HepG2 (cell line): ENCODE results near the gene VEZT. TPM values are rescaled to one million over a fixed set of nuclear protein-coding genes. Genes with fewer than 3 reads are reported as not detected.

Source experiments
- ATAC-seq: fragments of 200-7000 bp; cut with Tn5 transposase; 3 replicates; pipeline ENCODE4 v1.9.1; 2020; ENCODE audit warnings: mild to moderate bottlenecking, moderate library complexity
- BruUV-seq: library from RNA; stranded (reverse); fragments of 400-500 nt; replicated peaks from 2 replicates; lab custom pipeline; 2021; lab: Mats Ljungman, UMichigan
- CTCF ChIA-PET: fragments of 300-600 bp; formaldehyde crosslinking; extraction: SDS; loops from one replicate; lab custom pipeline; 2021; ENCODE audit warnings: low total read pairs, inconsistent platforms, low intra/inter-chr PET ratio; lab: Yijun Ruan, JAX
- POLR2A ChIA-PET: fragments of 350-600 bp; sonication (Branson Sonifier 250); formaldehyde crosslinking; loops from one replicate; lab custom pipeline; 2020; ENCODE audit warnings: antibody characterized with exemption, inconsistent platforms; lab: Yijun Ruan, JAX
- DNase-seq: peaks from one replicate; pipeline ENCODE4 v3.0.0-alpha.2; 2015; ENCODE audit warnings: low spot score
- FAIRE-seq: peaks from 3 replicates; lab custom pipeline; 2011; peaks lifted over from hg19 to GRCh38; lab: Jason Lieb, UNC
- H2AFZ ChIP-seq: one replicate; pipeline ENCODE4 v1.6.1; 2011; ENCODE audit warnings: low read length, inconsistent platforms
- H3K27ac ChIP-seq: fragments of 300-600 bp; 3 replicates; pipeline ENCODE4 v1.8.0; 2011; ENCODE audit warnings: mixed run types, mild to moderate bottlenecking, mixed read lengths, low read length, inconsistent platforms; ENCODE audit not compliant: insufficient read depth; ENCODE audit errors: extremely low read length
- H3K27me3 ChIP-seq, 2 experiments: fragments of 200-600 bp in 1 of 2; 2 replicates in 1 of 2; 3 replicates in 1 of 2; pipeline versions ENCODE4 v1.6.0 to v1.8.0; 2011; ENCODE audit warnings: low read length in 2 of 2, mild to moderate bottlenecking in 2 of 2, moderate library complexity in 2 of 2, inconsistent platforms in 1 of 2; ENCODE audit not compliant: insufficient read depth in 2 of 2, control insufficient read depth in 1 of 2
- H3K36me3 ChIP-seq, 2 experiments: fragments of 200-600 bp in 1 of 2; replicated peaks in 1 of 2; 2 replicates in 1 of 2; 3 replicates in 1 of 2; pipeline versions ENCODE4 v1.5.1 to v1.8.0; 2011; ENCODE audit warnings: low read length in 2 of 2, inconsistent platforms in 1 of 2; ENCODE audit not compliant: insufficient read depth in 2 of 2, control insufficient read depth in 1 of 2
- H3K4me1 ChIP-seq: 2 replicates; pipeline ENCODE4 v1.5.1; 2012; ENCODE audit warnings: low read length, inconsistent platforms; ENCODE audit not compliant: insufficient read depth
- H3K4me2 ChIP-seq: 2 replicates; pipeline ENCODE4 v1.6.0; 2011; ENCODE audit warnings: low read depth, low read length, inconsistent platforms
- H3K4me3 ChIP-seq, 3 experiments: fragments of 200-600 bp in 1 of 3; sonication (generic), shearing (Covaris generic) in 1 of 3; replicated peaks in 1 of 3; 2 replicates each; pipeline ENCODE4 v1.5.1; 2011 to 2016; ENCODE audit warnings: low read length in 3 of 3, inconsistent platforms in 2 of 3, low read depth in 2 of 3, mild to moderate bottlenecking in 2 of 3, control low read depth in 1 of 3, mixed read lengths in 1 of 3; ENCODE audit not compliant: insufficient read depth in 1 of 3
- H3K79me2 ChIP-seq: one replicate; pipeline ENCODE4 v1.6.1; 2011; ENCODE audit warnings: low read length, inconsistent platforms; ENCODE audit not compliant: insufficient read depth
- H3K9ac ChIP-seq: 2 replicates; pipeline ENCODE4 v1.6.0; 2011; ENCODE audit warnings: mild to moderate bottlenecking, low read depth, low read length, inconsistent platforms; ENCODE audit not compliant: insufficient read depth
- H3K9me3 ChIP-seq: 2 replicates; pipeline ENCODE4 v1.5.1; 2012; ENCODE audit warnings: mild to moderate bottlenecking, low read length
- H4K20me1 ChIP-seq: 2 replicates; pipeline ENCODE4 v1.6.0; 2011; ENCODE audit warnings: inconsistent platforms, mild to moderate bottlenecking, low read length, moderate library complexity; ENCODE audit not compliant: insufficient read depth
- BRCA1 ChIP-seq: sonication (generic); formaldehyde crosslinking; IDR thresholded peaks from 2 replicates; pipeline ENCODE4 v1.4.0; 2020; ENCODE audit warnings: missing genetic modification reagents
- GATA4 ChIP-seq: sonication (generic); IDR thresholded peaks from 2 replicates; pipeline ENCODE4 v1.6.1; 2016; ENCODE audit warnings: antibody characterized with exemption, low read depth, borderline replicate concordance
- TGIF2 ChIP-seq: IDR thresholded peaks from 2 replicates; pipeline ENCODE4 v1.6.1; 2016; ENCODE audit warnings: control low read depth, missing compliant biosample characterization
- ZNF619 ChIP-seq: sonication (generic); formaldehyde crosslinking; IDR thresholded peaks from 2 replicates; pipeline ENCODE4 v1.4.0; 2020; ENCODE audit warnings: mild to moderate bottlenecking, missing genetic modification reagents
- ZNF777 ChIP-seq: sonication (generic); formaldehyde crosslinking; IDR thresholded peaks from 2 replicates; pipeline ENCODE4 v1.4.0; 2020; ENCODE audit warnings: missing genetic modification reagents
- WGBS: methylation state at CpG from one replicate; pipeline ENCODE4 v1.1.6; 2017; ENCODE audit warnings: low lambda C conversion rate; 5-methylcytosine and 5-hydroxymethylcytosine counted together
- in situ Hi-C: cut with HindIII; loops from 2 replicates; pipeline ENCODE4 v1.10.0; 2017; ENCODE audit warnings: low pct_unique_long_range_greater_than_20kb; ENCODE audit not compliant: extremely low pct_ligation_motif_present
- intact Hi-C: fragments of 100-400 bp; cut with micrococcal nuclease; formaldehyde crosslinking; loops from one replicate; pipeline ENCODE4 v1.10.0; 2022; ENCODE audit not compliant: unreplicated experiment
- polyA plus RNA-seq, 8 experiments: library from polyadenylated mRNA; depleted of rRNA in 3 of 8; stranded (reverse) in 7 of 8; unstranded in 1 of 8; fragments of >200 nt; fragmentation: Illumina TruSeq in 4 of 8; extraction: Trizol in 4 of 8; gene quantifications; 2 replicates each; pipeline versions ENCODE4 v1.2.1 to v1.2.3, GENCODE V29; 2011 to 2016; ENCODE audit warnings: low read depth in 4 of 8, missing spikeins in 1 of 8, mixed read lengths in 1 of 8; ENCODE audit not compliant: insufficient read depth in 1 of 8
- total RNA-seq, 5 experiments: library from RNA; depleted of rRNA; stranded (reverse); fragments of >200 nt; fragmentation: Illumina TruSeq; extraction: Trizol; gene quantifications; 2 replicates each; pipeline ENCODE4 v1.2.3, GENCODE V29; 2016; ENCODE audit warnings: low read depth in 1 of 5
- TF ChIP-seq, protein P1 (sequence below): sonication (generic); formaldehyde crosslinking; IDR thresholded peaks from 2 replicates; pipeline ENCODE4 v1.4.0; 2020; ENCODE audit warnings: missing genetic modification reagents, mild to moderate bottlenecking, borderline replicate concordance
- TF ChIP-seq, protein P2 (sequence below): sonication (generic); formaldehyde crosslinking; IDR thresholded peaks from 2 replicates; pipeline ENCODE4 v1.5.0; 2020; ENCODE audit warnings: missing genetic modification reagents
- TF ChIP-seq, protein P3 (sequence below): IDR thresholded peaks from 2 replicates; pipeline ENCODE4 v1.6.1; 2016; ENCODE audit warnings: low read depth, control low read depth
- TF ChIP-seq, protein P4 (sequence below): sonication (generic); formaldehyde crosslinking; IDR thresholded peaks from 2 replicates; pipeline ENCODE4 v1.4.0; 2020; ENCODE audit warnings: missing genetic modification reagents

VEZT gene
- total and polyA plus RNA-seq, 2 of the 13 experiments (the other 11 are each of a cell fraction or from before 2014, with no cell fraction given), result 35.5 to 51.6 TPM

DNA sequence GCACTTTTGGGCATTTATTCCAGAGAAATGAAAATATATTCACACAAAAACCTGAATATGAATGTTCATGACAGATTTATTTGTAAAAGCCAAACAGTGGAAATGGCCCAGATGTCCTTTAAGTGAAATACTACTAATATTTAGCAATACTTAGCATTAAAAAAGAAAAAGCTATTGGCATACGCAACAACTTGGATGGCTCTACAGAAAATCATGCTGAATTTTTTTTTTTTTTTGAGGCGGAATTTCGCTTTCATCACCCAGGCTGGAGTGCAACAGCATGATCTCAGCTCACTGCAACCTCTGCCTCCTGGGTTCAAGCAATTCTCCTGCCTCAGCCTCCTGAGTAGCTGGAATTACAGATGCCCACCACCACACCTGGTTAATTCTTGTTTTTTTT, 24.5 kb upstream of the VEZT start (continued):
- TF ChIP-seq ZNF777 (CRISPR knock-in tag), result no peak
- TF ChIP-seq, protein P1, sequence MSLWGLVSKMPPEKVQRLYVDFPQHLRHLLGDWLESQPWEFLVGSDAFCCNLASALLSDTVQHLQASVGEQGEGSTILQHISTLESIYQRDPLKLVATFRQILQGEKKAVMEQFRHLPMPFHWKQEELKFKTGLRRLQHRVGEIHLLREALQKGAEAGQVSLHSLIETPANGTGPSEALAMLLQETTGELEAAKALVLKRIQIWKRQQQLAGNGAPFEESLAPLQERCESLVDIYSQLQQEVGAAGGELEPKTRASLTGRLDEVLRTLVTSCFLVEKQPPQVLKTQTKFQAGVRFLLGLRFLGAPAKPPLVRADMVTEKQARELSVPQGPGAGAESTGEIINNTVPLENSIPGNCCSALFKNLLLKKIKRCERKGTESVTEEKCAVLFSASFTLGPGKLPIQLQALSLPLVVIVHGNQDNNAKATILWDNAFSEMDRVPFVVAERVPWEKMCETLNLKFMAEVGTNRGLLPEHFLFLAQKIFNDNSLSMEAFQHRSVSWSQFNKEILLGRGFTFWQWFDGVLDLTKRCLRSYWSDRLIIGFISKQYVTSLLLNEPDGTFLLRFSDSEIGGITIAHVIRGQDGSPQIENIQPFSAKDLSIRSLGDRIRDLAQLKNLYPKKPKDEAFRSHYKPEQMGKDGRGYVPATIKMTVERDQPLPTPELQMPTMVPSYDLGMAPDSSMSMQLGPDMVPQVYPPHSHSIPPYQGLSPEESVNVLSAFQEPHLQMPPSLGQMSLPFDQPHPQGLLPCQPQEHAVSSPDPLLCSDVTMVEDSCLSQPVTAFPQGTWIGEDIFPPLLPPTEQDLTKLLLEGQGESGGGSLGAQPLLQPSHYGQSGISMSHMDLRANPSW (CRISPR knock-in tag), result no peak
- TF ChIP-seq, protein P2, sequence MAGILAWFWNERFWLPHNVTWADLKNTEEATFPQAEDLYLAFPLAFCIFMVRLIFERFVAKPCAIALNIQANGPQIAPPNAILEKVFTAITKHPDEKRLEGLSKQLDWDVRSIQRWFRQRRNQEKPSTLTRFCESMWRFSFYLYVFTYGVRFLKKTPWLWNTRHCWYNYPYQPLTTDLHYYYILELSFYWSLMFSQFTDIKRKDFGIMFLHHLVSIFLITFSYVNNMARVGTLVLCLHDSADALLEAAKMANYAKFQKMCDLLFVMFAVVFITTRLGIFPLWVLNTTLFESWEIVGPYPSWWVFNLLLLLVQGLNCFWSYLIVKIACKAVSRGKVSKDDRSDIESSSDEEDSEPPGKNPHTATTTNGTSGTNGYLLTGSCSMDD, result no peak
- no peak for TF ChIP-seq ZNF619 (CRISPR knock-in tag)
- TF ChIP-seq, all 625 proteins: peak for 0

DNA sequence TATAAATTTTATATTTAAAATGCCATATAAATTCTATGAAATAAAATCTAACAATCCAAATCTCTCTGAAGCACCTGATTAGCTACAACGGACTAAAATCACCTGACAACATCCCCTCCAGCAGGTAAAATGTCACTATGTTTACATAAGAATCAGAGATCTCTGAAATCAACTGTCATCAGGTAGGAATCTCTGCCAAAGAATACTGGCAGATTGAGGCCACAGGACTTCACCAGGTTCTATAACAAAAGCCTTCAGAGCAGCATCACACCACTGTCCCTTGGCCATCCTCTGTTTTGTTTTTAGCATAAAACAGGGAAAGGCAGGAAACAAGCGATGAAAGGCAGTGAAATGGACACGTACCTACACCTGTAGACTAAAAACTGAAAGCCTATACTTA, 22.5 kb upstream of the VEZT start:
- TF ChIP-seq, protein P3, sequence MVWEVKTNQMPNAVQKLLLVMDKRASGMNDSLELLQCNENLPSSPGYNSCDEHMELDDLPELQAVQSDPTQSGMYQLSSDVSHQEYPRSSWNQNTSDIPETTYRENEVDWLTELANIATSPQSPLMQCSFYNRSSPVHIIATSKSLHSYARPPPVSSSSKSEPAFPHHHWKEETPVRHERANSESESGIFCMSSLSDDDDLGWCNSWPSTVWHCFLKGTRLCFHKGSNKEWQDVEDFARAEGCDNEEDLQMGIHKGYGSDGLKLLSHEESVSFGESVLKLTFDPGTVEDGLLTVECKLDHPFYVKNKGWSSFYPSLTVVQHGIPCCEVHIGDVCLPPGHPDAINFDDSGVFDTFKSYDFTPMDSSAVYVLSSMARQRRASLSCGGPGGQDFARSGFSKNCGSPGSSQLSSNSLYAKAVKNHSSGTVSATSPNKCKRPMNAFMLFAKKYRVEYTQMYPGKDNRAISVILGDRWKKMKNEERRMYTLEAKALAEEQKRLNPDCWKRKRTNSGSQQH (CRISPR knock-in tag), result no peak
- TF ChIP-seq, protein P4, sequence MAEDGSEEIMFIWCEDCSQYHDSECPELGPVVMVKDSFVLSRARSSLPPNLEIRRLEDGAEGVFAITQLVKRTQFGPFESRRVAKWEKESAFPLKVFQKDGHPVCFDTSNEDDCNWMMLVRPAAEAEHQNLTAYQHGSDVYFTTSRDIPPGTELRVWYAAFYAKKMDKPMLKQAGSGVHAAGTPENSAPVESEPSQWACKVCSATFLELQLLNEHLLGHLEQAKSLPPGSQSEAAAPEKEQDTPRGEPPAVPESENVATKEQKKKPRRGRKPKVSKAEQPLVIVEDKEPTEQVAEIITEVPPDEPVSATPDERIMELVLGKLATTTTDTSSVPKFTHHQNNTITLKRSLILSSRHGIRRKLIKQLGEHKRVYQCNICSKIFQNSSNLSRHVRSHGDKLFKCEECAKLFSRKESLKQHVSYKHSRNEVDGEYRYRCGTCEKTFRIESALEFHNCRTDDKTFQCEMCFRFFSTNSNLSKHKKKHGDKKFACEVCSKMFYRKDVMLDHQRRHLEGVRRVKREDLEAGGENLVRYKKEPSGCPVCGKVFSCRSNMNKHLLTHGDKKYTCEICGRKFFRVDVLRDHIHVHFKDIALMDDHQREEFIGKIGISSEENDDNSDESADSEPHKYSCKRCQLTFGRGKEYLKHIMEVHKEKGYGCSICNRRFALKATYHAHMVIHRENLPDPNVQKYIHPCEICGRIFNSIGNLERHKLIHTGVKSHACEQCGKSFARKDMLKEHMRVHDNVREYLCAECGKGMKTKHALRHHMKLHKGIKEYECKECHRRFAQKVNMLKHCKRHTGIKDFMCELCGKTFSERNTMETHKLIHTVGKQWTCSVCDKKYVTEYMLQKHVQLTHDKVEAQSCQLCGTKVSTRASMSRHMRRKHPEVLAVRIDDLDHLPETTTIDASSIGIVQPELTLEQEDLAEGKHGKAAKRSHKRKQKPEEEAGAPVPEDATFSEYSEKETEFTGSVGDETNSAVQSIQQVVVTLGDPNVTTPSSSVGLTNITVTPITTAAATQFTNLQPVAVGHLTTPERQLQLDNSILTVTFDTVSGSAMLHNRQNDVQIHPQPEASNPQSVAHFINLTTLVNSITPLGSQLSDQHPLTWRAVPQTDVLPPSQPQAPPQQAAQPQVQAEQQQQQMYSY (CRISPR knock-in tag), result no peak
- TF ChIP-seq GATA4 (no peak), TGIF2 (CRISPR knock-in tag) (no peak), BRCA1 (CRISPR knock-in tag) (no peak)
- in situ Hi-C loops, result no loop called here
- Histone ChIP-seq H3K79me2 (no peaks in the 10 kb centered on the region), H3K27ac (no peak overlapping the region), H3K4me3 (no peak overlapping the region), H3K27me3 (no peaks in the 10 kb centered on the region), H3K9ac (no peak overlapping the region), H3K9me3 (no peaks in the 10 kb centered on the region), H2AFZ (no peak overlapping the region), H3K4me2 (no peak overlapping the region), H4K20me1 (no peaks in the 10 kb centered on the region), H3K4me1 (peaks cover 10% of the 10 kb centered on the region), H3K36me3 (no peaks in the 10 kb centered on the region)
- ChIA-PET CTCF (no interaction called here), POLR2A (no interaction called here)
- WGBS, result 92% methylated on average over 3 of the region's 3 CpGs
- BruUV-seq, result no TSS peak
- DNase-seq (no peak), ATAC-seq (no peak), FAIRE-seq (no peak)
- intact Hi-C loops, result no loop called here
